Bronchial epithelial cell (primary cell): ENCODE measurements around the gene TGFB2. TPM values are rescaled to one million over a fixed set of nuclear protein-coding genes. Genes with fewer than 3 reads are reported as not detected.

Experiments
- DNase-seq: peaks from one replicate; pipeline ENCODE4 v3.0.0-alpha.2; 2010; ENCODE audit warnings: low read depth
- FAIRE-seq: peaks from 2 replicates; lab custom pipeline; 2011; peaks lifted over from hg19 to GRCh38; lab: Jason Lieb, UNC
- H3K27me3 ChIP-seq: 2 replicates; pipeline ENCODE4 v1.5.1; 2011; ENCODE audit warnings: low read length; ENCODE audit not compliant: control insufficient read depth, insufficient read depth
- H3K36me3 ChIP-seq: 2 replicates; pipeline ENCODE4 v1.5.1; 2011; ENCODE audit warnings: low read length; ENCODE audit not compliant: control insufficient read depth, insufficient read depth
- H3K4me3 ChIP-seq: 2 replicates; pipeline ENCODE4 v1.5.1; 2011; ENCODE audit warnings: mild to moderate bottlenecking, low read depth, low read length, control low read depth
- total RNA-seq: library from RNA; depleted of rRNA; stranded (reverse); fragments of >200 nt; gene quantifications from 2 replicates; pipeline ENCODE4 v1.2.1, GENCODE V29; 2014
- TF ChIP-seq, protein P1 (sequence below): IDR thresholded peaks from 2 replicates; pipeline ENCODE4 v1.5.1; 2011; ENCODE audit warnings: mild to moderate bottlenecking, moderate library complexity, low read length, control low read depth, inconsistent platforms; ENCODE audit not compliant: insufficient read depth, severe bottlenecking

TGFB2 gene
- total RNA-seq, 1 donor from 2014 or later: 6.1 TPM

DNA sequence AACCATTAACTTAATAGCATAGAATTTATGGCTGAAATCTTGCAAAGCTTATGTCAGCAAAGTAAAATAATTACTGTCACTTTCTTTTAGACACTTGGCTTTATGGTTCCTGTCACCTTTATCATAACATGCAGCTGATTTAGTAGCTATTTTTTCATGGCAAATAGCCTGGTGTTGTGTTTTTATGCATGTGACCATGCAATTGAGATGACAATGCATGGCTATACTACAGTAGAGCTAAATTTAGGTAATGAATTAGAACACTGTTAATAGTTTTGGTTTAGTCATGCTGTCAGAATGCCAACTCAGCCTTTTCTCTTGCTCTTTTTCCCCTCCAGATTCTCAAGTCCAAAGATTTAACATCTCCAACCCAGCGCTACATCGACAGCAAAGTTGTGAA lies 88.6 kb downstream of the TGFB2 start:
- no peak overlapping the region for H3K4me3 ChIP-seq
- DNase-seq (no peak), FAIRE-seq (no peak)
- no peaks in the 10 kb centered on the region for H3K36me3 ChIP-seq
- H3K27me3 ChIP-seq: no peaks in the 10 kb centered on the region
- TF ChIP-seq, protein P1, sequence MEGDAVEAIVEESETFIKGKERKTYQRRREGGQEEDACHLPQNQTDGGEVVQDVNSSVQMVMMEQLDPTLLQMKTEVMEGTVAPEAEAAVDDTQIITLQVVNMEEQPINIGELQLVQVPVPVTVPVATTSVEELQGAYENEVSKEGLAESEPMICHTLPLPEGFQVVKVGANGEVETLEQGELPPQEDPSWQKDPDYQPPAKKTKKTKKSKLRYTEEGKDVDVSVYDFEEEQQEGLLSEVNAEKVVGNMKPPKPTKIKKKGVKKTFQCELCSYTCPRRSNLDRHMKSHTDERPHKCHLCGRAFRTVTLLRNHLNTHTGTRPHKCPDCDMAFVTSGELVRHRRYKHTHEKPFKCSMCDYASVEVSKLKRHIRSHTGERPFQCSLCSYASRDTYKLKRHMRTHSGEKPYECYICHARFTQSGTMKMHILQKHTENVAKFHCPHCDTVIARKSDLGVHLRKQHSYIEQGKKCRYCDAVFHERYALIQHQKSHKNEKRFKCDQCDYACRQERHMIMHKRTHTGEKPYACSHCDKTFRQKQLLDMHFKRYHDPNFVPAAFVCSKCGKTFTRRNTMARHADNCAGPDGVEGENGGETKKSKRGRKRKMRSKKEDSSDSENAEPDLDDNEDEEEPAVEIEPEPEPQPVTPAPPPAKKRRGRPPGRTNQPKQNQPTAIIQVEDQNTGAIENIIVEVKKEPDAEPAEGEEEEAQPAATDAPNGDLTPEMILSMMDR: no peak

DNA sequence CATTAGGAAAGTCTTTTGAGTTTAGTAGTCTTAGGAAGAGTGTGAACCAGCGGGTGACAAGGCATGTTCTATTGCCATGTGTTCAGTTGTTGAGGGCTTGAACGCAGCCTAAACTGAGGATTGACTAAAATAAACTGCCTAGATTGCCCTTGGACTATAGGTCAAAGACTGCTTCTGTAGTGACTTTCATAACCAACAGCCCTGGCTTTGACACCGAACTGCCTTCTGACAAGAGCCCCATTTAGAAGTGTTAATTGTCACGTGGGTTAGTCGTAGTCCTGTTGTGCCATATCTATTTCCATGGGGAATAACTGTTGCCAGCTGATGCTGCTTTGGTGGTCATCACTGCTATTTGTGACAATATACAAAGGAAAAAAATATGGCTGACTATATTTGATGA lies 90.4 kb downstream of the TGFB2 start:
- FAIRE-seq: no peak
- no peak for DNase-seq
- H3K27me3 ChIP-seq: no peaks in the 10 kb centered on the region
- H3K4me3 ChIP-seq: no peak overlapping the region
- no peaks in the 10 kb centered on the region for H3K36me3 ChIP-seq
- TF ChIP-seq, protein P1: no peak

DNA sequence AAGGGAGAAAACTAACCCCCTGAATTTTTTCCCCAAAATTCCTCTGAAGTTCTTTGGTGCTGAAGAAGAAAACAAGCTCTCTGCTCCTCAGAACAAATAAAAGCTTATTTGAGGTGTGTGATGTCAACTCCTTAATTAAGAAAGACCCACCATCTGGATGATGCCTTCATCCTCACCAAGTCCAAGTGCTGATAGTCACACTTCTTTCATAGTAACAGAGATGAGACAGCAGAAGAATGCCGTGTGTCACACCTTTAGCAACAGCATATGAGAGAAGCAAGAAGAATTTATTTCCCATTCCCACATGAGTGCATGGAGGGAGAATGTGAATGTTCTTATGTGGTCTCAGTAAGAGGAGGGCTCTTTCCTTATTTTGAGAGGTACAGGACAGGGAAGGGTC lies 91.2 kb downstream of the TGFB2 start:
- Histone ChIP-seq H3K36me3 (no peaks in the 10 kb centered on the region), H3K4me3 (no peak overlapping the region), H3K27me3 (no peaks in the 10 kb centered on the region)
- no peak for DNase-seq
- TF ChIP-seq, protein P1: no peak
- no peak for FAIRE-seq

DNA sequence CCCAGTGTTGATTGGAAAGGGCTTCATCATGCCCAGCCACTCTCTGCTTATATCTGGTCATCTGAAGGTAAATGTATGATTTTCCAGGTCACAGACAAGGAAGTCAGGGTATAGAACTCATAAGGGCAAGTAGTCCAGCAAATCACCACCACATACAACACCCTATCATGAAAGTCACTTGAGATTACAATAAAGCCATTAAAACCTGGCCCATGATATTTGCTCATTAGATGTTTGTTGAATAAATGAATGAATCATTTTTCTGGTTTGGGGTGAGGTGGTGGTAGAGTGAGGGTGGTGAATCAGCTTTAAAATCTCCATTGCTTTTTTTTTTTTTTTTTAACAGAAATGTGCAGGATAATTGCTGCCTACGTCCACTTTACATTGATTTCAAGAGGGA lies 91.9 kb downstream of the TGFB2 start:
- Histone ChIP-seq H3K36me3 (no peaks in the 10 kb centered on the region), H3K4me3 (no peak overlapping the region), H3K27me3 (no peaks in the 10 kb centered on the region)
- FAIRE-seq (no peak), DNase-seq (peak; percentile 51)
- TF ChIP-seq, protein P1: no peak

DNA sequence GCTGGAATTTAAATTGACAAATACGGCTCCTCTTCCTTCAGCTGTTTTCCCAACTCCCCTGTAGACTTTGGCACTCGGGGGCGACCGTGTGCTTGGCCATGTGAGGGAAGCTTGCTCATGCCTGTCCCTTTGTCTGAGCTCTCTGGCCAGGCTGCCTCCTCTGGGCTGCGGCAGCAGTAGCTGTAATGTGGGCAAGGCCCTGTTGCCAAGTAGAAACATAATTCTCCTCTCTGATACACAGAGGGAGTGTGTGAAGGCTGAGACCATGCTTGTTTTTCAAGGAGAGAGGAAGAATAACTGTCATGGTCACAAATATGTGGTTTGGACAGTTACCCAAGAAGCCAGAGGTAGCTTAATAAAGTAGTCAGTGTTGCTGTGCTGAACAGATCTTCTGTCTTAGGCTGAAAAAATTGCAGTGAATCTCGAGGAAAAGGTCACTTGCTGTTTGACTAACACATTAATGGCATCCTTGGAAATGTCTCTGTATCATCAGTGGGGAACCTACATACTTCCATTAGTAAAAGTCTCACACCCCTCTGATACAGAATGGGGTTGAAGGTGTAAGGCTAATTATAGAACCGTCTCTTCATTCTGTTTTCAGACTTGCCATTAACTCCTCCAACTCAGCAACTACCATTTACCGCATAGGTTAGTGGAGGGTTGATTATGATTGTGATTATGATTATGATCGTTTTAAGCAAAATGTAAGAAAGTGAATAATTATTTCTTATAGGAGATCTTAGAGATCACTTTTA lies 94.6 kb downstream of the TGFB2 start:
- DNase-seq: no peak
- no peaks in the 10 kb centered on the region for H3K36me3 ChIP-seq

More for the DNA sequence above, 94.6 kb downstream of the TGFB2 start:
- TF ChIP-seq, protein P1: no peak
- no peak for FAIRE-seq
- H3K4me3 ChIP-seq: no peak overlapping the region
- no peaks in the 10 kb centered on the region for H3K27me3 ChIP-seq
